GM19455 (cell line): Measurements from ENCODE around the gene PYY.
"Not testable (repeated sequence)": the region's sequence is repeated elsewhere in the genome, so short reads cannot be mapped to it uniquely, and the experiment has no call there.

Experiments
- ATAC-seq: cut with Tn5 transposase; IDR thresholded peaks from one replicate; pipeline ENCODE4 v1.9.1; 2021; ENCODE audit not compliant: unreplicated experiment

Gene PYY

GRCh38 chr17:43979011-43979410 is 25.3 kb upstream of the PYY start:
- ATAC-seq = no peak

DNA sequence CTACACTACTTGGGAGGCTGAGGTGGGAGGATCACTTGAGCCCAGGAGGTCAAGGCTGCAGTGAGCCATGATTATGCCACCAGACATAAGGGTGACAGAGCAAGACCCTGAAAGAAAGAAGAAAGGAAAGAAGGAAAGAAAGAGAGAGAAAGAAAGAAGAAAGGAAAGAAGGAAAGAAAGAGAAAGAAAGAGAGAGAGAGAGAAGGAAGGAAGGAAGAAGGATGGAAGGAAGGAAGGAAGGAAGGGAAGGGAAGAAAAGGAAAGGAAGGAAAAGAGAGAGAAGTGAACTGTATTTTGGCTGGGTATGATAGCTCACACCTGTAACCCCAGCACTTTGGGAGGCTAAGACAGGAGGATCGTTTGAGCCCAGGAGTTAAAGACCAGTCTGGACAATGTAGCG is 24.3 kb upstream of the PYY start:
- ATAC-seq = no peak

GRCh38 chr17:43976963-43977837 is 23.5 kb upstream of the PYY start:
- no peak for ATAC-seq

- no peak for ATAC-seq
Observed at GRCh38 chr17:43975898-43976297, 22.2 kb upstream of the PYY start.

GRCh38 chr17:43974382-43975266 is 20.9 kb upstream of the PYY start:
- no peak for ATAC-seq

- not testable (repeated sequence) for ATAC-seq
Observed at GRCh38 chr17:43972444-43973212, 18.9 kb upstream of the PYY start.

DNA sequence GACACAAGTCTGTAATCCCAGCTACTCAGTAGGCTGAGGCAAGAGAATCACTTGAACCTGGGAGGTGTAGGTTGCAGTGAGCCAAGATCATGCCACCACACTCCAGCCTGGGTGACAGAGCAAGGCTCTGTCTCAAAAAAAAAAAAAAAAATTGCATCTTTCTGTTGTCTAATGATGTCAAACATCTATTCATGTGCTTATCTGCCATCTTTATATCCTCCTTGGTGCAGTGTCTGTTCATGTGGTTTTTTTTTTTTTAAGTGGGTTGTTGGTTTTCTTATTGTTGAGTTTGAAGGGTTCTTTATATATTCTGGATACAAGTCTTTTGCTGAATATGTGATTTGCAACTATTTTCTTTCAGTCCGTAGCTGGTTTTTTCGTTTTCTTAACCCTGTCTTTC is 17.7 kb upstream of the PYY start:
- ATAC-seq = not testable (repeated sequence)

GRCh38 chr17:43970366-43970765 is 16.6 kb upstream of the PYY start:
- ATAC-seq = no peak

DNA sequence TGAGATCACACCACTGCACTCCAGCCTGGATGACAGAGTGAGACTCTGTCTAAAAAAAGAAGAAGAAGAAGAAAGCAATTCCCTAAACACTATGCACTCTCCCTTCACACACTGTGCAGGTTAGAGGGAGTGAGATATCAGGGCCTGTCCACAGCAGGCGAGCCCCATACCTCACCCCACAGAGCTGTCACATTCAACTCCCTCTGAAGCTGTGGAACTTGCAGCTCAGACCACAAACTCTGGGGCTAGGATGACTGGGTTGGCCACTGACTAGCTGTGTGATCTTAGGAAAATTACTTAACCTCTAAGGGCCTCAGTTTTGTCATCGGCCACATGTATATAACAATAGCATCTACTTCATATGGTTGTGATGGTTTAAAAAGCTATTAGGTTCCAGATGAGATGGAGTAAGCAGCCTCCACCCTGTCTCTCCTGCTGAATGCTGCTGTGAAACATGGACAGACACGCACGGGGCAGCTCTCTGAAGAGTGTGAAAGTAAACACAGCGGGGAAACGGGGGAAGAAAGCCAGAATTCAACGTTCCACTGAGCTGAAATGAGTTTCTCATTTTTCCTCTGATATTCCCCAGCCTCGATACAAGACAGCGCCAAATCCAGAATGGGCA is 13.6 kb upstream of the PYY start:
- no peak for ATAC-seq

DNA sequence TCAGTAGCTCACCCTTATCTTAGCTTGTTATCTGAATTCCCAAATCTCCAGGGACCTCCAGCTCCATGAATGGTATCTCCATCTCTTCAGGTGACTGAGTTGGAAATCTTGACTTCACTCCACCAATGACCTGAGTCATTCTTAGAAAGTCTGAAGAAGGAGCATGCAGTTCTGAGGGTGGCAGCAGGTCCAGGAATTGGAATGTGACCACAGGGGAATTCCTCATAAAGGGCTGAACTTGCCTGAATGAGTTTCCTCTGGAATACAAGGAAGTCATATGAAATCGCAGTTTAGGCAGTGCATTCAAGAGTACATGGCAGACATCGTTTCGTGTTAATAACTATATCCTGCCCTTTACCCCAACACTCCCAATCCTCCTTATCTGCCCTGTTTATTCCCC is 12.5 kb upstream of the PYY start:
- no peak for ATAC-seq

GRCh38 chr17:43962479-43962878 is 8.7 kb upstream of the PYY start:
- no peak for ATAC-seq

DNA sequence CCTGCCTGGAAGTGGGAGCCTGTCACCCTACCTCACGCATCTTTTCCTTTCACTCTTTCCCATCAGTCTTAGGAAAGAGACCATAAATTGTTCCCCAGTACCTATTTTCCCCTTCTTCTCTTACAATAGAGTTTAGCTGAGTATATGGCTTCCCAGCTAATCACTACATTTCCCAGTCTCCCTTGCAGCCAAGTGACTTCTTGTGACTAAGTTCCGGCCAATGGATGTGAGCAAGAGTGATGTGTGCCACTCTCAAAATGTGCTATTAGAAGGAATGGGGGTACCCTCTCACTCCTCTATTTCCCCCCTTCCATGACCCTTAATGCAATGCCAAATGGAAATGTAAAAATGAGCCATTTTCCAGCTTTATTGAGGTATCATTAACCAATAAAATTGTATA is 8.2 kb upstream of the PYY start:
- ATAC-seq = no peak

- not testable (repeated sequence) for ATAC-seq
Observed at GRCh38 chr17:43961292-43961691, 7.6 kb upstream of the PYY start.

GRCh38 chr17:43958748-43959352 is 5.1 kb upstream of the PYY start:
- ATAC-seq = no peak

GRCh38 chr17:43956222-43956621 is 2.5 kb upstream of the PYY start:
- ATAC-seq = no peak

DNA sequence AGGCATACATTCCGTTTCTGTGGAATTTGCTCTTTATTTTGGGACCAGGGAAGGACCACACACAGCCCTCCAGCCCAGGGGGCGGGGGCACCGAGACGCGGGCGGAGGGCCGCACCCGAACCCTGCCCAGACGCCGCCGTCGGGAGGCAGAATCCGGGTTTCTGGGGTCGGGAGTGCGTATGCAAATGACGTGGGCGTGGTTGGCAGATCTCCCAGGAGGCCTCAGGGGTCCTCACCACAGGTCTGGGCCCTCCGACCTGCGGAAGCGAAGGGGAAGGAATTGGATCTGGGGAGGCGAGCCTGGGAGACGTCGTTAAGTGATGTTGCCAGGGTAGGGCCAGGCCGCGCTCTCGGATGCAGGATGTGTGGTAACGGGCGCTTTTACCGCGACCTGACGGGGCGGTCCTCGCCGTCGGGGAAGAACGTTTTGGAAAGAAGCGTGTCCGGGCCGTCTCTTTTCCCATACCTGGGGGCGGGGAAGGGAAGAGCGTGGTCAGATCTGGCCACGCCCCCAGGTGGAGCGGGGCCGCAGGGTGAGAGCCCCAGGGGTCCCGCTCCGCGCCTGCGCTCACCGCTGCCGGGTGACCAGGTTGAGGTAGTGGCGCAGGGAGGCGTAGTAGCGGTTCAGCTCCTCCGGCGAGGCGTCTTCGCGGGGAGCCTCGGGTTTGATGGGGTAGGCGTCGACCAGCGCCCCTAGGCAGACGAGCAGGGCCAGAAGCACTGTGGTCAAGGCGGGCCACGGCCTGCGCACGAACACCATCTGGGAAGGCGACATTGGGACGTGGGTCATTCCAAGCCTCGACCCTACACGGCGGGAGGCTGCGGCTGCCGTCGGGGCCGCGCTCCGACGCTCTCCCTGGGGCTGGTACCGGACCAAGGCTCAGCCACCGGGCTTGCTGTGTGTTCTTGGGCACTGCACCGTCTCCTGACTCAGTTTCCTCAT is 745 bp downstream of the PYY start:
- ATAC-seq = no peak

- ATAC-seq = no peak
Observed at GRCh38 chr17:43952351-43952723, 1.4 kb downstream of the PYY start.

DNA sequence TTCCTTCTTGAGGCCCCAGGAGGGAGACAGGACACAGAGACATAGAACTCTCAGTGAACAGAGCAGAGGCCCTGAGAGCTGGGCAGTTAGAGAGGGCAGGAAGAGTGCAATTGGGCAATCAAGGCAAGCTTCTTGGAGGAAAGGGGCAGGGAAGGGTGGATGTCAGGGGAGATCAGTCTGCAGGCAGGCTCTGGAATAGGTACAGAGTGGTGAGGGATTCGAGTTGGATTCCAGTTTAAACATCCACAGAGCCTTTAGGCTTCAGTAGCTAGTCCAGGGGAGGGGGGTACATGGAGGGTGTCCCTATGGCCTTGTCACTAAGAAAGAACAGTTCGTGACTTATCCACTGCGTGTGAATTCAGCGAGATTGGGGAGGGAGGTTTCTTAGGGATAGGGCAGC is 2.0 kb downstream of the PYY start:
- no peak for ATAC-seq

- ATAC-seq = no peak
Observed at GRCh38 chr17:43950554-43950953, 3.2 kb downstream of the PYY start.
